IMR-90 (cell line): ENCODE data around the gene RASGRF1. TPM values are rescaled to one million over a fixed set of nuclear protein-coding genes. Genes with fewer than 3 reads are reported as not detected.

Source experiments
- ATAC-seq: fragments of 200-7000 bp; cut with Tn5 transposase; 2 replicates; pipeline ENCODE4 v1.9.1; 2020; ENCODE audit warnings: low read depth, mild to moderate bottlenecking, moderate library complexity
- BruUV-seq: library from RNA; stranded (reverse); fragments of 400-500 nt; replicated peaks from 2 replicates; lab custom pipeline; 2021; lab: Mats Ljungman, UMichigan
- CTCF ChIA-PET: fragments of 300-600 bp; formaldehyde crosslinking; extraction: SDS; loops from one replicate; lab custom pipeline; 2021; ENCODE audit warnings: antibody characterized with exemption; lab: Yijun Ruan, JAX
- POLR2A ChIA-PET: fragments of 300-600 bp; sonication (Branson Sonifier 250); formaldehyde crosslinking; loops from one replicate; lab custom pipeline; 2022; ENCODE audit warnings: antibody characterized with exemption; ENCODE audit not compliant: unreplicated experiment; lab: Charles Lee
- DNase-seq: peaks from one replicate; pipeline ENCODE4 v3.0.0; 2013
- H2AFZ ChIP-seq: replicated peaks from 2 replicates; pipeline ENCODE3; 2013; ENCODE audit warnings: low read length, mild to moderate bottlenecking; ENCODE audit not compliant: poor library complexity
- H2AK5ac ChIP-seq: 2 replicates; pipeline ENCODE4 v1.6.1; 2013; ENCODE audit warnings: low read depth, low read length, inconsistent platforms
- H2AK9ac ChIP-seq: replicated peaks from 2 replicates; pipeline ENCODE3; 2013; ENCODE audit warnings: mild to moderate bottlenecking, low read depth, low read length, moderate library complexity; ENCODE audit not compliant: poor library complexity
- H2BK120ac ChIP-seq: 2 replicates; pipeline ENCODE4 v1.6.1; 2013; ENCODE audit warnings: low read depth, low read length, inconsistent platforms
- H2BK15ac ChIP-seq: 3 replicates; pipeline ENCODE4 v1.6.1; 2013; ENCODE audit warnings: low read depth, low read length, inconsistent platforms
- H2BK20ac ChIP-seq: 2 replicates; pipeline ENCODE4 v1.6.1; 2013; ENCODE audit warnings: low read depth, mild to moderate bottlenecking, inconsistent platforms, low read length, moderate library complexity
- H2BK5ac ChIP-seq: 2 replicates; pipeline ENCODE4 v1.6.1; 2013; ENCODE audit warnings: mild to moderate bottlenecking, low read depth, low read length, inconsistent platforms; ENCODE audit not compliant: poor library complexity, severe bottlenecking
- H3K14ac ChIP-seq: replicated peaks from 2 replicates; pipeline ENCODE4 v1.6.1; 2013; ENCODE audit warnings: low read depth, low read length, inconsistent platforms
- H3K18ac ChIP-seq: 2 replicates; pipeline ENCODE4 v1.6.1; 2013; ENCODE audit warnings: low read depth, low read length, control low read depth
- H3K23ac ChIP-seq: 2 replicates; pipeline ENCODE4 v1.6.1; 2013; ENCODE audit warnings: low read depth, low read length, inconsistent platforms
- H3K27ac ChIP-seq: 2 replicates; pipeline ENCODE4 v1.5.1; 2013; ENCODE audit warnings: mild to moderate bottlenecking, control low read depth, low read length; ENCODE audit not compliant: insufficient read depth
- H3K27me3 ChIP-seq: 2 replicates; pipeline ENCODE4 v1.6.1; 2013; ENCODE audit warnings: low read length; ENCODE audit not compliant: control insufficient read depth, insufficient read depth
- H3K36me3 ChIP-seq: 2 replicates; pipeline ENCODE4 v1.6.1; 2013; ENCODE audit warnings: low read length, mixed read lengths; ENCODE audit not compliant: control insufficient read depth, insufficient read depth
- H3K4ac ChIP-seq: 2 replicates; pipeline ENCODE4 v1.6.1; 2013; ENCODE audit warnings: low read depth, low read length, inconsistent platforms
- H3K4me1 ChIP-seq: 2 replicates; pipeline ENCODE4 v1.6.1; 2013; ENCODE audit warnings: low read length, mixed read lengths; ENCODE audit not compliant: control insufficient read depth, insufficient read depth
- H3K4me2 ChIP-seq: 2 replicates; pipeline ENCODE4 v1.6.1; 2013; ENCODE audit warnings: low read depth, mild to moderate bottlenecking, control low read depth, low read length, moderate library complexity
- H3K4me3 ChIP-seq: 2 replicates; pipeline ENCODE4 v1.5.1; 2013; ENCODE audit warnings: low read depth, mild to moderate bottlenecking, control low read depth, low read length, moderate library complexity; ENCODE audit not compliant: insufficient read depth
- H3K56ac ChIP-seq: 2 replicates; pipeline ENCODE4 v1.6.1; 2013; ENCODE audit warnings: low read length, inconsistent platforms; ENCODE audit not compliant: insufficient read depth; ENCODE audit errors: extremely low read depth
- H3K79me1 ChIP-seq, 2 experiments: 2 replicates each; pipeline ENCODE4 v1.6.1; 2013; ENCODE audit warnings: low read length in 2 of 2, inconsistent platforms in 1 of 2, low read depth in 1 of 2
- H3K9ac ChIP-seq: 2 replicates; pipeline ENCODE4 v1.6.1; 2013; ENCODE audit warnings: low read depth, low read length, control low read depth
- H3K9me1 ChIP-seq: 2 replicates; pipeline ENCODE4 v1.6.1; 2013; ENCODE audit warnings: low read length, inconsistent platforms; ENCODE audit not compliant: insufficient read depth
- H3K9me3 ChIP-seq: 2 replicates; pipeline ENCODE4 v1.6.1; 2013; ENCODE audit warnings: low read length; ENCODE audit not compliant: control insufficient read depth, insufficient read depth
- H4K20me1 ChIP-seq: 2 replicates; pipeline ENCODE4 v1.6.1; 2013; ENCODE audit warnings: low read length, inconsistent platforms; ENCODE audit not compliant: insufficient read depth
- H4K5ac ChIP-seq: 2 replicates; pipeline ENCODE4 v1.6.1; 2013; ENCODE audit warnings: mild to moderate bottlenecking, low read depth, low read length, control low read depth
- H4K8ac ChIP-seq, 2 experiments: 2 replicates each; pipeline ENCODE4 v1.6.1; 2013; ENCODE audit warnings: low read depth in 2 of 2, low read length in 2 of 2, control low read depth in 1 of 2, inconsistent platforms in 1 of 2
- H4K91ac ChIP-seq: 2 replicates; pipeline ENCODE4 v1.6.1; 2013; ENCODE audit warnings: low read depth, low read length, inconsistent platforms; ENCODE audit not compliant: insufficient read depth
- CTCF ChIP-seq: conservative IDR thresholded peaks from 2 replicates; pipeline ENCODE4 v1.5.1; 2012; ENCODE audit warnings: mild to moderate bottlenecking, low read depth, low read length, improper control_type of control experiment
- MAFK ChIP-seq: IDR thresholded peaks from 2 replicates; pipeline ENCODE4 v1.6.1; 2012; ENCODE audit warnings: low read depth, low read length, improper control_type of control experiment
- MXI1 ChIP-seq: IDR thresholded peaks from 2 replicates; pipeline ENCODE4 v1.6.1; 2012; ENCODE audit warnings: low read depth, mild to moderate bottlenecking, low read length, moderate library complexity, borderline replicate concordance
- SMC3 ChIP-seq: fragments of 150-350 bp; IDR thresholded peaks from 2 replicates; pipeline ENCODE4 v1.6.1; 2016; ENCODE audit warnings: low read depth, mild to moderate bottlenecking, antibody characterized with exemption, low read length, moderate library complexity
- WGBS, 2 experiments: methylation state at CpG; one replicate each; pipeline versions ENCODE4 v1.1.5 to v1.1.7; 2013; ENCODE audit warnings: missing lambda C conversion rate in 2 of 2; ENCODE audit not compliant: insufficient read length in 1 of 2; ENCODE audit errors: extremely low coverage in 2 of 2; 5-methylcytosine and 5-hydroxymethylcytosine counted together
- dilution Hi-C: fragments of 300-500 bp; cut with HindIII; formaldehyde crosslinking; loops from one replicate; pipeline ENCODE4 v1.14.3; 2018; ENCODE audit warnings: low sequenced_read_pairs; ENCODE audit not compliant: unreplicated experiment
- in situ Hi-C: fragments of 300-500 bp; cut with MboI; formaldehyde crosslinking; loops from 3 replicates; pipeline ENCODE4 v1.14.3; 2019; ENCODE audit warnings: low sequenced_read_pairs, inconsistent platforms, mixed read lengths
- intact Hi-C: fragments of 100-400 bp; cut with micrococcal nuclease; formaldehyde crosslinking; loops from 2 replicates; pipeline ENCODE4 v1.10.0; 2022
- polyA plus RNA-seq, 3 experiments: library from polyadenylated mRNA; depleted of rRNA; stranded (reverse); fragments of >200 nt; gene quantifications; 2 replicates each; pipeline ENCODE4 v1.2.3, GENCODE V29; 2012; ENCODE audit warnings: low replicate concordance in 1 of 3
- total RNA-seq: library from RNA; depleted of rRNA; stranded (reverse); fragments of >200 nt; gene quantifications from 2 replicates; pipeline ENCODE4 v1.2.3, GENCODE V29; 2012

RASGRF1 gene
- total and polyA plus RNA-seq, 2 of the 4 experiments (the other 2 are of a cell fraction): under 0.01 to 0.15 TPM

- dilution Hi-C loops (no loop called here), in situ Hi-C loops (no loop called here), intact Hi-C loops (no loop called here)
- Histone ChIP-seq H3K4me3 (no peak overlapping the region), H3K9me1 (0 out of 2 replicates have a peak, but pooled peaks cover 3% of the 10 kb centered on the region), H2BK15ac (no peak overlapping the region), H3K9me3 (no peaks in the 10 kb centered on the region), H2BK120ac (no peak overlapping the region), H4K20me1 (no peaks in the 10 kb centered on the region), H3K27me3 (no peaks in the 10 kb centered on the region; the same call in 1 of the 2 replicates), H3K4ac (no peak overlapping the region), H3K14ac (no peak overlapping the region), H2AK9ac (no peak overlapping the region), H3K36me3 (no peaks in the 10 kb centered on the region), H3K4me1 (no peaks in the 10 kb centered on the region), H3K27ac (no peak overlapping the region), H3K4me2 (no peak overlapping the region), H2AFZ (peak overlapping the region; percentile 24), H2BK5ac (no peak overlapping the region), H3K79me1 (no peaks in the 10 kb centered on the region), H2BK20ac (no peak overlapping the region), H3K18ac (no peak overlapping the region), H4K5ac (no peak overlapping the region), H3K23ac (no peak overlapping the region), H4K91ac (no peak overlapping the region), H3K56ac (no peak overlapping the region), H3K9ac (no peak overlapping the region), H2AK5ac (no peak overlapping the region), H4K8ac (no peak overlapping the region)
- no peak for TF ChIP-seq SMC3
- TF ChIP-seq MAFK: no peak
- no peak for TF ChIP-seq CTCF
- TF ChIP-seq MXI1: no peak
- DNase-seq (no peak), ATAC-seq (no peak)
- POLR2A ChIA-PET: no interaction called here
- CTCF ChIA-PET: no interaction called here
- BruUV-seq: no TSS peak
- WGBS, 2 experiments: 80% methylated on average over 1 of the region's 7 CpGs; no CpG with 5 or more reads in 1 of the 2 experiments
These were observed 113.9 kb downstream of the RASGRF1 start for GRCh38 chr15:78976691-78977090.
